HepG2 (cell line): ENCODE results near the gene PRR11. TPM values are rescaled to one million over a fixed set of nuclear protein-coding genes. Genes with fewer than 3 reads are reported as not detected.

Experiments used
- AHR ChIP-seq: IDR thresholded peaks from 2 replicates; pipeline ENCODE4 v1.6.1; 2018; ENCODE audit warnings: missing genetic modification reagents, missing compliant biosample characterization
- ASH2L ChIP-seq: fragments of 300-600, 200-600 bp; sonication (generic); IDR thresholded peaks from 2 replicates; pipeline ENCODE4 v1.7.0; 2017; ENCODE audit warnings: low read depth, mild to moderate bottlenecking, moderate library complexity, mixed read lengths, low read length; ENCODE audit not compliant: insufficient read length
- ATRX ChIP-seq: sonication (generic); formaldehyde crosslinking; IDR thresholded peaks from 2 replicates; pipeline ENCODE4 v1.4.0; 2020; ENCODE audit warnings: missing genetic modification reagents, borderline replicate concordance
- ETV6 ChIP-seq: sonication (generic); formaldehyde crosslinking; conservative IDR thresholded peaks from 2 replicates; pipeline ENCODE4 v1.4.0; 2020; ENCODE audit warnings: missing genetic modification reagents
- EZH2 ChIP-seq: conservative IDR thresholded peaks from 2 replicates; pipeline ENCODE4 v1.6.1; 2012; ENCODE audit warnings: mild to moderate bottlenecking, low read depth, low read length, moderate library complexity
- KMT2A ChIP-seq: sonication (generic); formaldehyde crosslinking; IDR thresholded peaks from 2 replicates; pipeline ENCODE4 v1.4.0; 2020; ENCODE audit warnings: missing genetic modification reagents
- MEIS2 ChIP-seq: sonication (generic); formaldehyde crosslinking; IDR thresholded peaks from 2 replicates; pipeline ENCODE4 v1.9.0; 2021; ENCODE audit warnings: mild to moderate bottlenecking, missing genetic modification reagents
- NRL ChIP-seq: sonication (generic); formaldehyde crosslinking; IDR thresholded peaks from 2 replicates; pipeline ENCODE4 v1.5.0; 2020; ENCODE audit warnings: missing genetic modification reagents, mild to moderate bottlenecking, moderate library complexity, borderline replicate concordance
- ZBTB37 ChIP-seq: sonication (generic); formaldehyde crosslinking; IDR thresholded peaks from 2 replicates; pipeline ENCODE4 v1.4.0; 2020; ENCODE audit warnings: mild to moderate bottlenecking, missing genetic modification reagents
- ZFP62 ChIP-seq: sonication (generic); formaldehyde crosslinking; IDR thresholded peaks from 2 replicates; pipeline ENCODE4 v1.4.0; 2020; ENCODE audit warnings: missing genetic modification reagents
- ZFP90 ChIP-seq: sonication (generic); formaldehyde crosslinking; IDR thresholded peaks from 2 replicates; pipeline ENCODE4 v1.8.0; 2022; ENCODE audit warnings: missing genetic modification reagents, mild to moderate bottlenecking, inconsistent platforms, borderline replicate concordance
- ZNF18 ChIP-seq: sonication (generic); formaldehyde crosslinking; IDR thresholded peaks from 2 replicates; pipeline ENCODE4 v1.8.0; 2022; ENCODE audit warnings: mild to moderate bottlenecking, missing genetic modification reagents; ENCODE audit not compliant: insufficient replicate concordance
- ZNF30 ChIP-seq: sonication (generic); formaldehyde crosslinking; IDR thresholded peaks from 2 replicates; pipeline ENCODE4 v1.5.0; 2020; ENCODE audit warnings: mild to moderate bottlenecking, missing genetic modification reagents
- ZNF335 ChIP-seq: sonication (generic); formaldehyde crosslinking; IDR thresholded peaks from 2 replicates; pipeline ENCODE4 v1.4.0; 2020; ENCODE audit warnings: missing genetic modification reagents
- ZNF441 ChIP-seq: sonication (generic); formaldehyde crosslinking; IDR thresholded peaks from 2 replicates; pipeline ENCODE4 v1.7.0; 2021; ENCODE audit warnings: missing genetic modification reagents, borderline replicate concordance
- ZNF549 ChIP-seq: sonication (generic); formaldehyde crosslinking; IDR thresholded peaks from 2 replicates; pipeline ENCODE4 v1.5.0; 2020; ENCODE audit warnings: missing genetic modification reagents
- ZNF562 ChIP-seq: sonication (generic); formaldehyde crosslinking; IDR thresholded peaks from 2 replicates; pipeline ENCODE4 v1.8.0; 2022; ENCODE audit warnings: missing genetic modification reagents, borderline replicate concordance
- ZNF672 ChIP-seq: sonication (generic); formaldehyde crosslinking; IDR thresholded peaks from 2 replicates; pipeline ENCODE4 v1.8.1; 2022; ENCODE audit warnings: missing genetic modification reagents
- ZNF687 ChIP-seq: sonication (generic); formaldehyde crosslinking; IDR thresholded peaks from 2 replicates; pipeline ENCODE4 v1.5.1; 2020; ENCODE audit warnings: mild to moderate bottlenecking, missing genetic modification reagents, moderate library complexity
- ZNF720 ChIP-seq: sonication (generic); formaldehyde crosslinking; IDR thresholded peaks from 2 replicates; pipeline ENCODE4 v1.4.0; 2020; ENCODE audit warnings: missing genetic modification reagents
- ZNF737 ChIP-seq: sonication (generic); formaldehyde crosslinking; IDR thresholded peaks from 2 replicates; pipeline ENCODE4 v1.5.0; 2020; ENCODE audit warnings: missing genetic modification reagents, mild to moderate bottlenecking, borderline replicate concordance
- ZSCAN12 ChIP-seq: sonication (generic); formaldehyde crosslinking; IDR thresholded peaks from 2 replicates; pipeline ENCODE4 v1.9.0; 2021; ENCODE audit warnings: mild to moderate bottlenecking, missing genetic modification reagents
- polyA plus RNA-seq, 8 experiments: library from polyadenylated mRNA; depleted of rRNA in 3 of 8; stranded (reverse) in 7 of 8; unstranded in 1 of 8; fragments of >200 nt; fragmentation: Illumina TruSeq in 4 of 8; extraction: Trizol in 4 of 8; gene quantifications; 2 replicates each; pipeline versions ENCODE4 v1.2.1 to v1.2.3, GENCODE V29; 2011 to 2016; ENCODE audit warnings: low read depth in 4 of 8, missing spikeins in 1 of 8, mixed read lengths in 1 of 8; ENCODE audit not compliant: insufficient read depth in 1 of 8
- total RNA-seq, 5 experiments: library from RNA; depleted of rRNA; stranded (reverse); fragments of >200 nt; fragmentation: Illumina TruSeq; extraction: Trizol; gene quantifications; 2 replicates each; pipeline ENCODE4 v1.2.3, GENCODE V29; 2016; ENCODE audit warnings: low read depth in 1 of 5

PRR11 gene
- total and polyA plus RNA-seq, 2 of the 13 experiments (the other 11 are each of a cell fraction or from before 2014, with no cell fraction given), result 35.7 to 39.2 TPM

- TF ChIP-seq ZNF687 (CRISPR knock-in tag), result peak; percentile 92
- no peak for TF ChIP-seq ZBTB37
- no peak for TF ChIP-seq ZNF672
- no peak for TF ChIP-seq ZNF18
- TF ChIP-seq ZNF30 (CRISPR knock-in tag), result no peak
- TF ChIP-seq ATRX, result no peak
- TF ChIP-seq NRL, result no peak
- no peak for TF ChIP-seq ZNF720 (CRISPR knock-in tag)
- peak; percentile 93 for TF ChIP-seq ASH2L
- TF ChIP-seq ZNF737 (CRISPR knock-in tag), result no peak
- TF ChIP-seq ZNF441 (CRISPR knock-in tag), result 0 out of 2 replicates have a peak, but pooled peaks have one; percentile 22
- TF ChIP-seq AHR, result no peak; the same call in 1 of the 2 replicates
- 0 out of 2 replicates have a peak, but pooled peaks have one; percentile 45 for TF ChIP-seq MEIS2 (CRISPR knock-in tag)
- TF ChIP-seq KMT2A, result peak; percentile 72
- no peak for TF ChIP-seq EZH2
- no peak for TF ChIP-seq ZNF335 (CRISPR knock-in tag)
- peak; percentile 65; the same call in 1 of the 2 replicates for TF ChIP-seq ZSCAN12 (CRISPR knock-in tag)
- peak; percentile 80; the same call in 1 of the 2 replicates for TF ChIP-seq ETV6 (CRISPR knock-in tag)
- peak; percentile 72; the same call in 1 of the 2 replicates for TF ChIP-seq ZFP90
- no peak for TF ChIP-seq ZNF549
- TF ChIP-seq ZFP62 (CRISPR knock-in tag), result no peak
- TF ChIP-seq ZNF562 (CRISPR knock-in tag), result no peak
Measured at GRCh38 chr17:59220328-59221158, 65.0 kb downstream of the PRR11 start, which contains the start of gene GDPD1 (continued).
